HG02571 (cell line): ENCODE results near the gene TP53I13.

Experiments
- ATAC-seq: cut with Tn5 transposase; IDR thresholded peaks from one replicate; pipeline ENCODE4 v1.9.1; 2021; ENCODE audit warnings: mild to moderate bottlenecking, moderate library complexity; ENCODE audit not compliant: unreplicated experiment

Gene TP53I13

GRCh38 chr17:29566473-29567303 lies 1.8 kb upstream of the TP53I13 start, which contains the start of gene ABHD15:
Gene ABHD15 (minus strand): TSS chr17:29567037. CDS start chr17:29566966, 71 bp downstream.
- no peak for ATAC-seq

- ATAC-seq: no peak
Measured at GRCh38 chr17:29567304-29567553, 1.3 kb upstream of the TP53I13 start.

DNA sequence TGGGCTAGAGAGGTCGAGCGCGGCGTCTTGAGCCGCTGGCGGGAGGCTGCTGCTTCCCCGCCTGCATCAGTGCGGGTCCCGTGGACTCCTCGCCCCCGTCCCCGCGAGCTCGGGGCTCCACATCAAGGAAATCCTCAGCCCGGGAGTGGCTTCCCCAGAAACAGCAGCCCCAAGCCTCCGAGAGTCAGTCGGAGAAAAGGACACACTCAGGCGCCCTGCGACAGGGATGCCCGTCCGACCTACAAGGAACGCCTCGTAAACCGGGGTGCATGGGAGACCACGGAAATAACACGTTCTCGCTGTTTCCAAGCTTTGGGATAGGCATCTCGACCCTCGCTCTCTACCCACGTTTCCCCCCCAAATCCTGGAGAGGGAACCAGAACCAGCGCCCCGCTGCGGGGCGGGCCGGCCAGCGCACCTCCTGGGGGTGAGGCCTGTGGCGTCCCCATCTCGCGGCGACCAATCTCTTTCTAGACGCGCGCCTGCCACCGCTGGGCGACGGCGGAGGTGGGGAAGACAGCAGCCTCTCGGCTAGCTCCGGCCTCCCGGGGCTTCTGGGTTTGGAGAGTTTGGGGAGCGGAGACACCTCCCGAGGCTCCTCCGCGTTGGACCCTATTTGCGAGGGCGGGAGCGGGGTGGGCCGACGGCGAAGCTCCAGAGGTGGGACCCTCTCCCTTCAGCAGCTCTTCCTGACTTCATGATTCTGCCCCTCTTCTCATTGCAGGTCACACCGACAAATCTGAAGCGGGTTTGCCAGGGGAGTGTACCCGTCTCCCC lies 759 bp upstream of the TP53I13 start:
- no peak for ATAC-seq

- no peak for ATAC-seq
Measured at GRCh38 chr17:29569245-29569950, 897 bp downstream of the TP53I13 start.

GRCh38 chr17:29570521-29570920 lies 2.0 kb downstream of the TP53I13 start:
- ATAC-seq: no peak

- ATAC-seq: no peak
Measured at GRCh38 chr17:29571486-29571882, 3.0 kb downstream of the TP53I13 start.

DNA sequence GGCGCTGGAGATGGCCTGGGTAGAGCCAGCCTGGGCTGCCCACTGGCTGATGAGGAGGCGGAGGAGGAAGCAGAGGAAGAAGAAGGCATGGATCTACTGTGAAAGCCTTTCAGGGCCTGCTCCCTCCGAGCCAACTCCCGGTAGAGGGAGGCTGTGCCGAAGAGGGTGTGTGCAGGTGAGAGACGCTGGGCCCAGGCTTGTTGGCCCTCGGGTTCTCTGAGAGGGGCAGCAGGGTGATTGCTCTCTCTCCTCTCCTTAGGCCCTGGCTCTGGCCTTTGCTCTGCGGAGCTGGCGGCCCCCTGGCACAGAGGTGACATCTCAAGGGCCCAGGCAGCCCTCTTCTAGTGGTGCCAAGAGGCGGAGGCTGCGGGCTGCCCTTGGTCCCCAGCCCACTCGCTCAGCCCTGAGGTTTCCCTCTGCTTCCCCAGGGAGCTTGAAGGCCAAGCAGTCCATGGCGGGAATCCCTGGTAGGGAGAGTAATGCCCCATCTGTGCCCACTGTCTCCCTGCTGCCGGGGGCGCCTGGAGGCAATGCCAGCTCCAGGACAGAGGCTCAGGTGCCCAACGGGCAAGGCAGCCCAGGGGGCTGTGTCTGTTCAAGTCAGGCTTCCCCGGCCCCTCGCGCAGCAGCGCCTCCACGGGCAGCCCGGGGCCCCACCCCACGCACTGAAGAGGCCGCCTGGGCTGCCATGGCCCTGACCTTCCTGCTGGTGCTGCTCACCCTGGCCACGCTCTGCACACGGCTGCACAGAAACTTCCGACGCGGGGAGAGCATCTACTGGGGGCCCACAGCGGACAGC lies 3.6 kb downstream of the TP53I13 start:
- ATAC-seq: no peak

DNA sequence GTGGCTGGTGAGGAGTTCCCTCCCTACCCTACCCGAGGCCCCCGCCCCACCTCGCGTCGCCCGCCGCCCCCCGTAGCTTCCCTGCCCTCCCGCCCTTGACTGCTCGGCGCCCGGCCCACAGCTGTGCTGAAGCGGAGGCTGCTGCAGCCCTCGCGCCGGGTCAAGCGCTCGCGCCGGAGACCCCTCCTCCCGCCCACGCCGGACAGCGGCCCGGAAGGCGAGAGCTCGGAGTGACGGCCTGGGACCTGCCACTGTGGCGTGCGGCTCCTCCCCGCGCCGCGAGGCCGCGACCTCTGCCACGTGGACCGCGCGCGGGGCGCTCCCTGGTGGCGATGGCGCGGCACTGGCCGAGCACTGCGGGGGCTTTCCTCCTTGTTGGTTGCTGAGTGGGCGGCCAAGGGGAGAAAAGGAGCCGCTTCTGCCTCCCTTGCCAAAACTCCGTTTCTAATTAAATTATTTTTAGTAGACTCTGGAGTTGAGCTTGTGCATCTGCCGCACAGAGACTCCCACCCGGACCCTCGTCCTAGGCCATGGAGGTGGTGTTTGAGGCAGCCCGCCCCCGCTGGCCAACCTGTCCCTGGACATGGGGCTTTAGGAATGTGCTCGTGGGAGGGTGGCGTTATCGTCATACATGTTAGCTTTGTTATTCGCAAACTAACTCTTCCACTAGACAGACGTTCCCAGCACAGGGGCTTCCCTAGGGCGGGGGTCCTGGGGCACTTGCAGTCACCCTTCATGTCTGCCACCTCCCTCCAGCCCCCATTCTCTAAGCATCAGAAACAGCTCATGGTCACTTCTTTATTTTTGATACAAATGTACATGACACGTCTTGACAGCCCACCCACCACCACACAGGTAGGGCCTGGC lies 4.4 kb downstream of the TP53I13 start:
- no peak for ATAC-seq

GRCh38 chr17:29573558-29573869 lies 5.0 kb downstream of the TP53I13 start:
- ATAC-seq: no peak

DNA sequence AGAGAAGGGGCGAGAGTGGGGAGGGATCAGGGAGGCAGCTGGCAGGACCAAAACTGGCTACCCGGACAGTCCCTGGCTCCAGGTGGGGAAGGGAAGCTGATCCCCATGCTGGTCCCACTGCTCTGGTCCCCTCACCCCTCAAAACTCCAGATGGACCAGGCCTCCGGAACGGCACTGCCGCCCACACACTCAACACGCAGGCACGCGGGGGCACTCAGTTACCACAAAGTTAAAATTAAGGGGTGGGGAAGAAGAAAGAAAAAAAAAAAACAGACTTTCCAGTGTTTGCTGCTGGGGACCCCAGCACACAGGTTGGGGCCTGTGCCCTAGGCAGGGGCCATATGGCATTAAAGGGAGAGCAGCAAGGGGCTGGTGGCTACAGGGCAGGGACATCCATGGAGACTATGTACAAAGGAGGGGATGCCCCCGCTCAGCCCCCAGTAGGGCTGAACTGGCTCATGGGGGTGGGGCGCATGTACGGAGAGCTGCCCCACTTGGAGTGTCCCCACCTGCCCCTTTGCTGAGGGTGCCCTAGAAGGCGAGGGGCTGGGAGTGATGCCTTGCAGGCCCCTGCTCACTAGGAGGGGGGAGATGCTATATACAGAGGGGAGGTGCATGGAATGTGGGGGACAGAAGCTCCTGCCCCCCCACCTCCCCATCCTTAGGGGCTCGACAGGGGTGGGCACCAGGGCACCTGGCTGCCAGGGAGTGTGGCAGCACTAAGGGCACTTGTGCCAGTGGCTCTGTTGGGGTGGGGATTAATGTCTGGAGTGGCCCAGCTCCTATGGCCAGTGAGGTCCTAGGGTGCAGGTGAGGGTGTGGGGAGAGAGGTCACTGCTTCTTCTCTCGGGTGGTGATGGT lies 5.6 kb downstream of the TP53I13 start:
- ATAC-seq: no peak

- ATAC-seq: no peak
Measured at GRCh38 chr17:29574732-29575510, 6.4 kb downstream of the TP53I13 start.

DNA sequence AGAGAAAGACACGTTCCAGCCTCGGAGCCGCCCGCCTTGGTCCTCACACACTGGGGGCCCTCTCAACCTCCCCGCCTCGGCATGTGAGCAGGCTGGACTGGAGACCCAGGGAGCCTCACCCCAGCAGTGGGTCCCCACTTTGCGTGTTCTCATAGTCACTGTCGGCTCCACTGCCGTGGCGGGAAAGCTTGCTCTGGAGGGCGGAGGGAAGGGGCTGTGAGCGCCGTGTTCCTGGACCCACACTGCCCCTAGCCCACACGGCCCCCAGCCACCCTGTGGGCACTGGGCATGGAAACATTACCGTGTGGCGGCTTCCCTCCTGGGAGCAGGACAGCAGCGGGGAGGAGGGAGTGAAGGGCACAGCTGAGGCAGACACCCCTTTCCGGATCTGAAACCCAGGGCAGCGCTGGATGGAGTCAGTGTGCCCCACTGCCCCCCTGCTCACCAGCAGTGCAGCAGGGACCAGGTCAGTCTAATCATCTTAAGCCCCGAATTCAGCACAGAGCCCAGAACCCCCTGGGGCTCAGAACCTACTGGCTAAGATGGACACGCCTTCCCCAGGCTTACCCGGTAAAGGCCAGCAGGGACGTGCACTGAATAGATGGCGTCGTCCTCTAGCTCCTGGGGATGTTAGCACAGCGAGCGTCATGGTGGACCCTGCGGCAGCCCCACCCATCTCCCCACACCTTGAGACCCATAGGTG lies 7.2 kb downstream of the TP53I13 start:
- no peak for ATAC-seq

DNA sequence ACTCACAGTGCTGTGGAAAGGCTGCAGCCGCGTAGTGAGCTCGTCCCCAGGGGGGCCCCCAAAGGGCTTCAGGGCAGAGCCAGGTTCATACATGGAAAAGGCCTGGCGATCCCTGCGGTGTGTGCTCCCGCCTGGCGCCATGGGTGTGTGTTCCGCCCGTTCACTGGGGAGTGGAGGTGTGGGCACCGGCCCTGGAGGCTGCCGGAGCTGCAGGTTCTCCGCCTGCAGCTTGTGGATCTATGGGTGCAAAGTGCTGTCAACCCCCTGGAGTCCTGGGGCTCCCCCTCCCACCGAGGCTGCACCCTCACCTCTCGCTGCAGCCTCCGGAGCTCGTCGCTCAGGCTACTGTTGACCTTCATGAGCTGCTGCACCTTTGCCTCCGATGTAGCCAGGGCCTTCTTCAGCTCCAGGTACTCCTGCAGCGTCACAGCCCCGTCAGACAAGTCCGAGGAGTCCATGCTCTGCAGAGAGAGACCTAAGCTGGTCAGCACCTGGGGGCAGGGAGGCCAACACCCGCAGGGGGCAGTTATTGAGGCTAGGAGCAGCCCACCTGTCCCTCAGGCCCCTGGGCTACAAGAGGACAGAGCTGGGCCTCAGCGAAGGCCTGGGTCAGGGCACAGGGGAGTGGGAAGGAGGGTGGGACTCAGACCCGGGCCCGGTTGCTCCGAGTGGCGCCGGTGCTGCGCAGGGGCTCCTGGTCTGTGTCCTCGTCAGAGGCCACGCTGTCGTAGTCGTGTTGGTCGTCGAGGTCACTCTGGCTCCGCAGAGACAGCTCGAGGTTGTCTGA lies 7.9 kb downstream of the TP53I13 start:
- no peak for ATAC-seq

- ATAC-seq: no peak
Measured at GRCh38 chr17:29577001-29577370, 8.5 kb downstream of the TP53I13 start.

DNA sequence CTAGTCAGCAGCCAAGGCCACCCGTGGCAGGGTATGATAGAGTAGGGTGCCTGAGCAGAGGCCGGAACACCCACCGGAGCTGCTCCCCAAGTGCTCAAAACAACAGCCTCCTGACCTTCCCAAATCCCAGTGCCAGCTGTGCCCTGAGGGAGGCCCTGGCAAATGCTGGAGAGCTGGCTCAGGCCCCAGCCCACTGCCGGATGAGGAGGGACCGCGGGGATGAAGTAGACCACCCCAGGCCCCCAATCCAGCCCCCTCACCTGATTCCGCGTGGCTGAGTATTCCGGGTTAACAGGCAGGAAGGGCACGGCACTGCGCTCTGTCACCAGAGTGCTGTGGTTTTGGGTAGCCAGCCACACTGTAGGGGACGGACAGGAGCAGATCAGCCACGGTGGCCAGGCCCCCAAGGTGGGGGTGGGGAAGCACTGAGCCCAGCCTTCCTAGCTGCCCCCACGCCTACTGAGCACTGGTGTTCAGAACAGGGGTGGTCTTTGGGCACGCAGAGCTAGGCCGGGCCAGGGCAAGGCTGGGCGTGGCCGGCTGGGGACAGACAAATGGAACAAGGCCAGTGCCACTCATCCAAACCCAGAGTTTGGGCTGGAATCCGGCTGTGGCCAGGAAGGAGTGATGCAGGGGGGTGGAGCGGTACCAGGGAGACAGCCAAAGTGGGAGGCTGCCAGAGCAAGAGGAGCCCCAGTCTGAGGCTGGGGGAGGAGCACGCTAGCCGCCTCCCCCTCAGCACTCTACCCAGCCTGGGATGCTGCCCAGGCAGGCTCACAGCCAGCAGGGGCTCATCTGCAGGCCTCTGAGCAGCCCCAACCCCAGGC lies 9.1 kb downstream of the TP53I13 start:
- no peak for ATAC-seq
